NB4 (cell line): Measurements from ENCODE around the gene TTC33.

Experiments used
- CTCF ChIP-seq: IDR thresholded peaks from one replicate; pipeline ENCODE4 v1.5.1; 2012; ENCODE audit warnings: low read depth, low read length
- POLR2A ChIP-seq: IDR thresholded peaks from 2 replicates; pipeline ENCODE4 v1.6.1; 2011; ENCODE audit warnings: mild to moderate bottlenecking; ENCODE audit not compliant: insufficient read length; ENCODE audit errors: extremely low read depth

GRCh38 chr5:40755407-40756365 is at the start of gene TTC33:
- TF ChIP-seq CTCF (peak; percentile 67), POLR2A (peak; percentile 48)
